Gastrocnemius medialis (tissue), 4 donors: ENCODE measurements around the gene BANF1.

ENCODE experiments used
- POLR2A ChIP-seq, 2 donors: fragments of 450-650 bp; IDR thresholded peaks; one replicate each; pipeline ENCODE4 v1.6.1; 2017; ENCODE audit warnings: antibody characterized with exemption in 2 of 2, mild to moderate bottlenecking in 2 of 2, moderate library complexity in 2 of 2
- TF ChIP-seq, protein P1 (sequence below), 5 experiments: fragments of 450-650 bp in 3 of 5; fragments of 200-600 bp in 2 of 5; sonication (generic) in 2 of 5; IDR thresholded peaks in 4 of 5; conservative IDR thresholded peaks in 1 of 5; 1 replicate in 4 of 5; 2 replicates in 1 of 5; pipeline ENCODE4 v1.5.1; 2016 to 2019; ENCODE audit warnings: antibody characterized with exemption in 5 of 5, mild to moderate bottlenecking in 3 of 5, moderate library complexity in 3 of 5

DNA sequence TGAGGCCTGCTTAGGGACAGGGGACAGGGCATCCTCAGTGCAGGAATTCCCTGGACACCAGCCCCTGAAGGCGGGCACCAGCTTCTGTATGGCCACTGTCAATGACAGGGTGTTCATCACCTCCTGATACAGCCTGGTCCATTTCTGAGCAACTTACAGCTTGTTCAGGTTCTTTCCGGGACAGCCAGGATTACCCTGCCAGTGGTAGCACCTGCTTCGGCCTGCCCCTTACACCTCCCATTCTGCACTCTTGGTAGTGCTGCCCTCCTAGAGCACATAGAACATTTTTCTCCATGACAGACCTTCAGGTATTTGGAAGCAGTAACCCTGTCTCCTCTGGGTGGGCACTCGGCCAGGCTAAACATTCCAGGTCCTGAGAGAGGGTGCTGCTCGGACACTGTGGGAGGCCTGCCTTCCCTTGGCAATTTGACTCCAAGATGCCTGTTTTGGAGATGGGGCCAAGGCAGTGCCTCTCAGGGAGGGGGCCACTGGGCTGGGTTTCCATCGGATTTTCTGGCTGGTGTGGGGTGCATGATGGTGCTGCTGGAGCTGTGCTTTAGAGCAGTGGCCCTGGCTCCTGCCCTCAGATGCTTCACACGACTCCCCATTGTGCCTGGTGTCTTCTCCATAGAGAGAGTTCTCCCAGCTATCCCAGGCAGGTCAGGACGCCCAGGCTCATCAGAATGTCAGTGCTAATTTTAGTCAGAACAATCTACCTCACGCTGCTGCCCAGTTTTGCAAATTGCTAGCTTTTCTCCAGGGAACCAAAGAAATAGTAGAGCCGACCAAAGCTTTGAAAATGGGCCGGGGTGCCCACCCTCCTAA, 45.5 kb downstream of the BANF1 start:
- TF ChIP-seq, protein P1, sequence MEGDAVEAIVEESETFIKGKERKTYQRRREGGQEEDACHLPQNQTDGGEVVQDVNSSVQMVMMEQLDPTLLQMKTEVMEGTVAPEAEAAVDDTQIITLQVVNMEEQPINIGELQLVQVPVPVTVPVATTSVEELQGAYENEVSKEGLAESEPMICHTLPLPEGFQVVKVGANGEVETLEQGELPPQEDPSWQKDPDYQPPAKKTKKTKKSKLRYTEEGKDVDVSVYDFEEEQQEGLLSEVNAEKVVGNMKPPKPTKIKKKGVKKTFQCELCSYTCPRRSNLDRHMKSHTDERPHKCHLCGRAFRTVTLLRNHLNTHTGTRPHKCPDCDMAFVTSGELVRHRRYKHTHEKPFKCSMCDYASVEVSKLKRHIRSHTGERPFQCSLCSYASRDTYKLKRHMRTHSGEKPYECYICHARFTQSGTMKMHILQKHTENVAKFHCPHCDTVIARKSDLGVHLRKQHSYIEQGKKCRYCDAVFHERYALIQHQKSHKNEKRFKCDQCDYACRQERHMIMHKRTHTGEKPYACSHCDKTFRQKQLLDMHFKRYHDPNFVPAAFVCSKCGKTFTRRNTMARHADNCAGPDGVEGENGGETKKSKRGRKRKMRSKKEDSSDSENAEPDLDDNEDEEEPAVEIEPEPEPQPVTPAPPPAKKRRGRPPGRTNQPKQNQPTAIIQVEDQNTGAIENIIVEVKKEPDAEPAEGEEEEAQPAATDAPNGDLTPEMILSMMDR (IDR thresholded peaks at IDR 0.05 in 4 of 5, conservative IDR thresholded peaks at IDR 0.05 in 1 of 5): no peak
- no peak for TF ChIP-seq POLR2A (IDR thresholded peaks at IDR 0.05)
